GM12891 (cell line): ENCODE data around the gene HELZ2.

ENCODE experiments used
- DNase-seq: peaks from one replicate; pipeline ENCODE4 v3.0.0; 2011; ENCODE audit warnings: low spot score; ENCODE audit not compliant: insufficient read length
- FAIRE-seq: peaks from 2 replicates; lab custom pipeline; 2011; peaks lifted over from hg19 to GRCh38; lab: Jason Lieb, UNC
- PAX5 ChIP-seq: IDR thresholded peaks from 2 replicates; pipeline ENCODE4 v1.6.1; 2011; ENCODE audit warnings: low read length, moderate library complexity, mild to moderate bottlenecking; ENCODE audit not compliant: insufficient read depth, severe bottlenecking
- POLR2A ChIP-seq: IDR thresholded peaks from 2 replicates; pipeline ENCODE4 v1.6.1; 2011; ENCODE audit warnings: low read depth, low read length, control low read depth
- POLR2AphosphoS5 ChIP-seq: IDR thresholded peaks from 2 replicates; pipeline ENCODE4 v1.6.1; 2011; ENCODE audit warnings: low read depth, low read length, control low read depth
- POU2F2 ChIP-seq: IDR thresholded peaks from 2 replicates; pipeline ENCODE4 v1.6.1; 2011; ENCODE audit warnings: low read depth, mild to moderate bottlenecking, control low read depth, low read length, moderate library complexity
- SPI1 ChIP-seq: IDR thresholded peaks from 2 replicates; pipeline ENCODE4 v1.6.1; 2011; ENCODE audit warnings: low read depth, low read length, control low read depth
- TAF1 ChIP-seq: IDR thresholded peaks from 2 replicates; pipeline ENCODE4 v1.6.1; 2011; ENCODE audit warnings: low read depth, low read length, control low read depth

Gene HELZ2

DNA sequence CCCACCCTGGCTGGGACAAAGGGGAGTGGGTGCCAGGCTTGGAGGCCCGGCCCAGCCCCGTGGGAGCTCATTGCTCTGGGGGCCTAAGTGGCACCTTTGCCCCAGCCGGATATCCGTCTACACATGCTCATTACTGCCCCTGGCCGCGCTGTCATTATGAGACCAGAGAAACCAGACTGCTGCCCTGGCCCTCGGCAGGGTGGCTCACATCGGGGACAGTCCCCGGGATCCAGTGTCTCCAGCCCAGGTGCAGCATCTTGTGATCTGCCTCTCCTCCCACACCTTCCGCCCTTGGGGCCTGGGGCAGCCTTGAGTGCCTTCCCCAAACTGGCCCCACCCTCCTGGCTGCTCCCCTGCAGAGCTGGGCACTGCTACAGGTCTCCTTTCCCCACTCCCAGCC is 31.3 kb downstream of the HELZ2 start:
- TF ChIP-seq POLR2A (no peak), PAX5 (no peak), SPI1 (peak; percentile 35; the same call in 1 of the 2 replicates), TAF1 (no peak), POU2F2 (0 out of 2 replicates have a peak, but pooled peaks have one; percentile 31), POLR2AphosphoS5 (no peak)
- peak; percentile 88 for FAIRE-seq
- peak; percentile 88 for DNase-seq

GRCh38 chr20:63542031-63542559 is 31.9 kb downstream of the HELZ2 start:
- no peak for DNase-seq
- FAIRE-seq, result peak; percentile 23
- TF ChIP-seq SPI1 (no peak), POLR2AphosphoS5 (no peak), POLR2A (no peak), TAF1 (no peak), POU2F2 (no peak), PAX5 (no peak)

DNA sequence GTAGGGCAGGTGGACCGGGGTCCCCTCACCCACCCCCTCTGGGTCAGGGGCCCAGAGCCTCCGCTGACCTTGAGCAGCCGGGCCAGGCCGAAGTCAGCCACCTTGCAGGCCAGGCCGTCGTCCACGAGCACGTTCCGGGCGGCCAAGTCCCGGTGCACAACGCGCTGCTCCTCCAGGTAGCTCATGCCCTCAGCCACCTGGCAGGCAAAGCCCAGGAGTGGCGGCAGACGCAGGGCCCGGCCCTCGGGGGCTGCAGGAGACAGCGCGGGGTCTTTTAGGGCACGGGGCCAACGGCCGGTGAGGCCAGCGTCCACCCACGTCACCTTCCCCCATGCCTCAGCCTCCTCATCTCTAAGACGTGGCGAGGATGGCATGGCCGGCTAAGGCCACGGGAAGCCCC is 32.7 kb downstream of the HELZ2 start:
- FAIRE-seq, result no peak
- no peak for DNase-seq
- no peak for TF ChIP-seq TAF1
- no peak for TF ChIP-seq SPI1
- TF ChIP-seq PAX5, result no peak
- TF ChIP-seq POU2F2, result no peak
- TF ChIP-seq POLR2A, result no peak
- TF ChIP-seq POLR2AphosphoS5, result no peak

GRCh38 chr20:63540417-63541186 is 33.4 kb downstream of the HELZ2 start:
- DNase-seq, result no peak
- no peak for FAIRE-seq
- TF ChIP-seq TAF1, result no peak
- no peak for TF ChIP-seq POLR2AphosphoS5
- TF ChIP-seq PAX5, result no peak
- no peak for TF ChIP-seq POLR2A
- no peak for TF ChIP-seq POU2F2
- no peak for TF ChIP-seq SPI1

GRCh38 chr20:63539441-63540370 is 34.3 kb downstream of the HELZ2 start:
- FAIRE-seq, result no peak
- DNase-seq, result no peak
- TF ChIP-seq POU2F2 (no peak), POLR2AphosphoS5 (no peak), PAX5 (no peak), SPI1 (no peak), TAF1 (no peak), POLR2A (no peak)

DNA sequence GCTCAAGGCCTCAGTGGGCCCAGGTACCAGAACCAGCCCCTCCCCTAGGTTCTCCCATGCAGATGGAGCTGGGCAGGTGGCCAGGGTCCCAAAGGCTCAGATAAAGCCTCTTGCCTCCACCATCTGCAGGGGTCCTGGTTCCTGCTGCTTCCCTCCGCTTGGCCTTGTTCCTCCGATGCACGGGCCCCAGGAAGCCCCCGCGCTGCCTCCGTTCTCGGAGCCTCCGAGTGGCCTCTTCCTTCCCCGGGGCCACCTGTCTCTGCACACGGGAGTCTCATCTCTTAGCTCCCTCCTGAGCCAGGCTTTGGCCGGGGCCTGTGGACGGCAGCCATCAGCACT is 35.0 kb downstream of the HELZ2 start:
- FAIRE-seq (no peak), DNase-seq (no peak)
- no peak for TF ChIP-seq POLR2AphosphoS5
- no peak for TF ChIP-seq POU2F2
- no peak for TF ChIP-seq PAX5
- no peak for TF ChIP-seq TAF1
- TF ChIP-seq POLR2A, result no peak
- TF ChIP-seq SPI1, result no peak

DNA sequence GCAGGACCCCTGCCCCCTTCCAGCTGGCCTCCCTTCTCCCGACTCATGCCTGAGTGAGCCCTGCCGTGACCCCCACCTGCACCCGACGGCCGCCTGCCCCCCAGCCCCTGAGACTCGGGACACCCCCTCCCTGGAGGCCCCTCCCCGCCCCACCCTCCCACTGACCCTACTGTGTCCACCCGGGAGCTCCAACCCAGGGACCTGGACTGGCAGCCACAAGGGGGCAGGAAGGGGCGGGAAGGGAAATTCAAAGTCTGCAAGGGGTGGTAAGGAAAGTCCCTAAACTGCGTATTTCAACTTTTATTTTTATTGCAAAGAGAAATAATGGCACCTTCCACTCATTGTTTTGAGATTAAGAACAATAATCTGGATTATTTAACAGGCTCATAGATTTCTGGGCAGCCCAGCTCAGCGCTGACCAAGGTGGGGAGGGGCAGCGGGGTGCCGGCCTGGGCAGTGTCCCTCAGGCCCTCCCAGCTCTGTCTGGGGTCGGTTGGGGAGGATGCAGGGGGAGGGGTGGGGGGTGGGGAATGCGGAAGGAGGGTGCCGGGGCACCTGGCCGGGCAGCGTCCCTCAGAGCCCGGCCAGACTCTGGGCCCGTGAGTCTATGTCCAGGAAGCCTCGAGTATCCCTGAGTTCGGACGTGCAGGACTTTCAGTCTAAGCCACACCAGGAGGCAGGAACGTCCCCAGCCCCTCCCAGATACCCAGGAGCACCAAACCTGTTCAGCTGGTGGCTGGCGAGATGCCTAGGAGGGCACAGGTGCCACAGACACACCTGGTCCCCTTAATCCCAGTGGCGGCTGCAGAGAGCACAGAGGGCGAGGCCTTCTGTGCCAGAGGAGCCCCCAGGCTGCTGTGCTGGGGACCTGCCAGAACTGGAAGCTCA is 35.6 kb downstream of the HELZ2 start:
- DNase-seq, result no peak
- no peak for FAIRE-seq
- TF ChIP-seq POLR2AphosphoS5, result no peak
- TF ChIP-seq POLR2A, result no peak
- no peak for TF ChIP-seq POU2F2

DNA sequence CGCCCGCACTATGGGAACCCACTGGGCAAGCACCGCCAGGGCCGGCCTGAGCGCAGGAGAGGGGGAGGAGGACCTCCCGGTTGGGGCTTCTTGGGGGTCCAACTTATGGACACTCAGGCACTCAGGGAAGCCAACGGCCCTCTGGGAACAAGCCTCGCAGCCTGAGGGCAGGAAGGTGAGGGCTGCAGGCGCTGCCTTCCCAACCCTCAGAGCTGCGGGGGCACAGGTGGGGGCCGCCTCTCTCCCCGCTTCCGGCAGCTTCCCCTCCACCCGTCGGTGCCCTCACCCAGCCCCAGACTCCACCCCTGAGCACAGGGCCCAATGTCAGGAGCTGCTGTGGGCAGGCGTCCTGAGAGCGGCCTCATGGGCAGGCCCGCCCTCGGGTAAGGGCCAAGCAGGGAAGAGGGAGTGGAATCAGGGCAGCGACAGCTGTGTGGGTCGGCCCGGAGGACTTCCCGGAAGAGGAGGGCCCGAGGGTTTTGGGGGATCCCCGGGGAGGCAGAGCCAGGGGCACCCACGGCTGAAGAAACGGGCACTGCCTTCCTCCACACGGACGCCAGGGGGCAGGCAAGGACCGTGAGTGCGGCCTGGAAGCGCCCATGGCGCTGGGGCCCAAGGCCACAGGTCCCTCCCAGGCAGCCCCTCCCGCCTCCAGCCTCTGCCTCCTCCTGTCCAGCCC is 36.4 kb downstream of the HELZ2 start:
- FAIRE-seq, result peak; percentile 99
- 0 out of 2 replicates have a peak, but pooled peaks have one; percentile 2 for TF ChIP-seq SPI1
- TF ChIP-seq POLR2A, result 0 out of 2 replicates have a peak, but pooled peaks have one; percentile 26
- TF ChIP-seq PAX5, result peak; percentile 29
- TF ChIP-seq TAF1, result no peak
- TF ChIP-seq POLR2AphosphoS5, result 0 out of 2 replicates have a peak, but pooled peaks have one; percentile 38
- TF ChIP-seq POU2F2, result 0 out of 2 replicates have a peak, but pooled peaks have one; percentile 30
- DNase-seq, result peak; percentile 100

DNA sequence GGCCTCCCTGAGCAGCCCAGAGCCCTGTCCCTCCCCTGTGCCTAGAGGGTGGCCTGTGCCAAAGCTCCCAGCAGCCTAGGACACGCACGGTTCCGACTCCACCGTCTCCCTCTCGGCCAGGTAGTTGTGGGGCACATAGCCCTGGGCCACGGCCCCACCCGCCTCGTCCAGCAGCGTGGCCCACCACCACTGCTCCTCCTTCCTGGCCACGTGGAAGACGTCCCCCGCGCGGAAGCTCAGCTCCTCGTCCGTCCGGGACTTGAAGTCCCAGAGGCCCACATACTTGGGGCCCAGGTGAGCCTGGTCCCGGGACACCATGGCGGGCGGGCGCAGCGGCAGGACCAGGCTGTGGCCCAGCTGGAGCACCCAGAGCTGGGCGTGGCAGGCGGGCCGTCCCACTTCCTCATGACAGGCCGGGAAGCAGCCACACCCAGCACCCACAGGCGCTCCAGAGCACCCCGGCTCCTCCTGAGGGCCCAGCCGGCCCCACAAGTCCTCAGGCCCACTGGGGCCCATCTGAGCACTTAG is 37.0 kb downstream of the HELZ2 start, which contains the start of gene PTK6:
PTK6 (minus strand) TSS at position 380 of the 528 bp plus-strand sequence; CDS start at position 318, 62 bp downstream.
- DNase-seq (no peak), FAIRE-seq (no peak)
- TF ChIP-seq SPI1, result peak; percentile 54
- no peak for TF ChIP-seq POU2F2
